ENCODE measurements around the gene CFB. TPM values are rescaled to one million over a fixed set of nuclear protein-coding genes. Genes with fewer than 3 reads are reported as not detected.
"Not testable (repeated sequence)": the region's sequence is repeated elsewhere in the genome, so short reads cannot be mapped to it uniquely, and the experiment has no call there.

Gene CFB
- polyA plus RNA-seq, 3 donors = 4.3 to 8.4 (median 6.5) TPM

- DNase-seq = not testable (repeated sequence)
These were observed 36.6 kb upstream of the CFB start for GRCh38 chr6:31909298-31909697.

- DNase-seq = no peak
These were observed 33.9 kb upstream of the CFB start for GRCh38 chr6:31911826-31912585.

GRCh38 chr6:31915351-31915750 is 30.5 kb upstream of the CFB start:
- no peak for DNase-seq

GRCh38 chr6:31915756-31916155 is 30.1 kb upstream of the CFB start:
- no peak for DNase-seq

- no peak for DNase-seq
These were observed 27.7 kb upstream of the CFB start for GRCh38 chr6:31918069-31918720.

- no peak for DNase-seq
These were observed 26.1 kb upstream of the CFB start for GRCh38 chr6:31919624-31920303.

- no peak for DNase-seq
These were observed 25.1 kb upstream of the CFB start for GRCh38 chr6:31920811-31921210.

GRCh38 chr6:31922942-31923341 is 23.0 kb upstream of the CFB start:
- DNase-seq = no peak

GRCh38 chr6:31927242-31927862 is 18.5 kb upstream of the CFB start, which contains the start of gene C2:
C2 (plus strand) TSS chr6:31927717; CDS start chr6:31927753, 36 bp downstream.
- no peak for DNase-seq

GRCh38 chr6:31927863-31928671 is 17.8 kb upstream of the CFB start:
- no peak for DNase-seq

- no peak for DNase-seq
These were observed 17.3 kb upstream of the CFB start for GRCh38 chr6:31928672-31928939.

GRCh38 chr6:31930962-31931361 is 14.9 kb upstream of the CFB start:
- no peak for DNase-seq

- DNase-seq = not testable (repeated sequence)
These were observed 13.8 kb upstream of the CFB start for GRCh38 chr6:31932137-31932536.

- no peak for DNase-seq
These were observed 12.4 kb upstream of the CFB start for GRCh38 chr6:31933537-31933936.

- DNase-seq = no peak
These were observed 10.9 kb upstream of the CFB start for GRCh38 chr6:31935021-31935420.

- no peak for DNase-seq
These were observed 10.1 kb upstream of the CFB start for GRCh38 chr6:31935823-31936222.

- no peak for DNase-seq
These were observed 5.6 kb upstream of the CFB start for GRCh38 chr6:31940256-31940664.

- DNase-seq = no peak
These were observed 2.2 kb upstream of the CFB start for GRCh38 chr6:31943742-31944141.

GRCh38 chr6:31945154-31945506 is 765 bp upstream of the CFB start:
- DNase-seq = no peak

- DNase-seq = no peak
These were observed 533 bp downstream of the CFB start for GRCh38 chr6:31946370-31946885.

- DNase-seq = no peak
These were observed 1.3 kb downstream of the CFB start for GRCh38 chr6:31947070-31947675.
